HS-5 (cell line): Measurements from ENCODE around the gene CAND2.
"Not testable (repeated sequence)": the region's sequence is repeated elsewhere in the genome, so short reads cannot be mapped to it uniquely, and the experiment has no call there.

Experiments
- DNase-seq: peaks from one replicate; pipeline ENCODE4 v3.0.0-alpha.2; 2012; ENCODE audit warnings: low read depth

Gene CAND2

GRCh38 chr3:12831301-12831866 lies 34.9 kb downstream of the CAND2 start:
- no peak for DNase-seq

- DNase-seq: no peak
Measured at GRCh38 chr3:12832350-12833221, 36.1 kb downstream of the CAND2 start.

DNA sequence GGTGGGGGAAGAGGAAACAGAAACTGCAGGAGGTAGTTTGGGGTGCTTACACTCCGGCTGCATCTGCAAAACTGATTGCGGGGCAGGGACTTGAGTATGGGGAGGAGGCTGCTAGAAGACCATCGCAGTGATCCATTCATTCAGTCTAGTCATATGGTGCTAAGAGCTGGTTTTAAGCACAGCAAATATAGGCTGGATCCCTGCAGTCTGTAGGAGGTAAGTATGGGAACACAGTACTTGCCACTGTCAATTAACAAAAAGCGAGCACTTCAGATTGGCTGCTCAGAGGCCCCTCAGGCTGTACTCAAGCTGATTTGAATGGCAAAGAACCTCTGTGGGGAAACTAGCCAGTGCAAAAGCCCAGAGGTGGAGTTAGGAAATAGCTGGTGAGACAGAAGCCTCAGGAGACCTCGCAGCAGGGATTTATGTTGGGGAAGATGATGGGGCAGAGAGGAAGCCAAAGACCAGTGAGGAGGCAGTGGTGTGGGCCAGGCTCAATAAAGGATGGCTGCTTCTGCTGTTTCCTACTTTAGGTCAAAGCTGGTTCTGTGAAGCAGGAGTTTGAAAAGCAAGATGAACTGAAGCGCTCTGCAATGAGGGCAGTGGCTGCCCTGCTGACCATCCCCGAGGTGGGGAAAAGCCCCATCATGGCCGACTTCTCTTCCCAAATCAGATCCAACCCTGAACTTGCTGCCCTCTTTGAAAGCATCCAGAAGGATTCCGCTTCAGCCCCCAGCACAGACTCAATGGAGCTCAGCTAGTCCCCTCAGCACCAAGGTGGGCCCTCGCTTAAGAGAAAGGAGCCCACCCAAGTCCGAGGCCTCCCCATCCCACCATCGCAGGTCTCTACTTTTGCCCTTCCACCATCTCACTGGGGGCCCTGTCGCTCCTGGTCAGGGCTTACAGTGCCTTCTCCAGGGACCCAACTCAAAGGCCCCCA lies 37.0 kb downstream of the CAND2 start:
- no peak for DNase-seq

DNA sequence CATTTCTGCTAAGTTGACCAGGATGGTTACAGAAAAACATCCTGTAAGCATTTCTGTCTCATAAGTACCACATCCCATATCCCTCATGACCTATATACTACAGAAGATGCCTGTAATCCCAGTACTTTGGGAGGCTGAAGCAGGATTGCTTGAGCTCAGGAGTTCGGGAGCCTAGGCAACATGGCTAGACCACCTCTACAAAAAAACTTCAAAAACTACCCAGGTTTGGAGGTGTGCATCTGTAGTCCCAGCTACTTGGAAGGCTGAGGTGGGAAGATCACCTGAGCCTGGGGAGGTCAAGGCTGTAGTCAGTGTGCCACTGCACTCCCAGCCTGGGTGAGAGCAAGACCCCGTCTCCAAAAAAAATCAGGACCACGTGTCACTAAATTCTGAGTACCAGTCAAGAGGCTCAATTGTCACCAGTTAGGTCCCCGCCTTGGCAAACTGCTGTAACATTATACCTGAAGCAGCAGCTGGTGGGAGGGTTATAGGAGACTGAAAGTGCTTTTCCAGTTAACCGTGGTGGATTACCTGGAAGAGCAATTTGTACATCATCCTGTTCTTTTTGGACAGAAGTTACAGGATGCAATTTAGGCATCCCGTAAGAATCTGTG lies 38.7 kb downstream of the CAND2 start:
- DNase-seq: no peak

DNA sequence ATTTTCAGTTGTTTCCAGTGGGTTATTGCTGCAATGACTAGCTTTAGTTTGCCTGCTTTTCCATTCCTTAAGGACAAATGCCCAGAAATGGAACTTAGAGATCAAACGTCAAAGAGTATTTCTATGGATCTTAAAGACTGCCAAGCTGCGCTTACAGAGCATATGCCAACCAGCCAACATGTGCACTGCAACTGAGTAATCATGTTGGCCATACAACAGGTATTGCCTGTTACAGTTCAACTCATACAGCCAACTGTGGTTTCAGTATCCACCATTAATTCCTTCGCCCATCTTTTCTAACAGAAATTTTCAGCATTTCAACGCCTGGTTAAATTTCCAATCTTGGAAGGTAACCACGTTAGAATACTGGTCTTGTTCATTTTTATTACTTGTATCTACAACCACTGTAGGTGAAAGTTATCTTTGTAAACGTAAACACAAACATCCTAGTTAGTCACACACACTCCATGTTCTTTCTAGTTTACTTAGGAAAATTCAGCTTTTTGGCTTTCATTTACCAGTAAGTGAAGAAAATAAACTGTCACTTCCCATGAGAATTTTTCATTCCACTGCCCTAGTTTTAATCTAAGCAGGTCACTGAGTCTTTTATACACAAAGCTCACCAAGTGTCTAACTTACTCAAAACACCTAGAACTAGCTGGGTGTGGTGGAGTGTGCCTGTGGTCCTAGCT lies 41.0 kb downstream of the CAND2 start:
- DNase-seq: no peak

DNA sequence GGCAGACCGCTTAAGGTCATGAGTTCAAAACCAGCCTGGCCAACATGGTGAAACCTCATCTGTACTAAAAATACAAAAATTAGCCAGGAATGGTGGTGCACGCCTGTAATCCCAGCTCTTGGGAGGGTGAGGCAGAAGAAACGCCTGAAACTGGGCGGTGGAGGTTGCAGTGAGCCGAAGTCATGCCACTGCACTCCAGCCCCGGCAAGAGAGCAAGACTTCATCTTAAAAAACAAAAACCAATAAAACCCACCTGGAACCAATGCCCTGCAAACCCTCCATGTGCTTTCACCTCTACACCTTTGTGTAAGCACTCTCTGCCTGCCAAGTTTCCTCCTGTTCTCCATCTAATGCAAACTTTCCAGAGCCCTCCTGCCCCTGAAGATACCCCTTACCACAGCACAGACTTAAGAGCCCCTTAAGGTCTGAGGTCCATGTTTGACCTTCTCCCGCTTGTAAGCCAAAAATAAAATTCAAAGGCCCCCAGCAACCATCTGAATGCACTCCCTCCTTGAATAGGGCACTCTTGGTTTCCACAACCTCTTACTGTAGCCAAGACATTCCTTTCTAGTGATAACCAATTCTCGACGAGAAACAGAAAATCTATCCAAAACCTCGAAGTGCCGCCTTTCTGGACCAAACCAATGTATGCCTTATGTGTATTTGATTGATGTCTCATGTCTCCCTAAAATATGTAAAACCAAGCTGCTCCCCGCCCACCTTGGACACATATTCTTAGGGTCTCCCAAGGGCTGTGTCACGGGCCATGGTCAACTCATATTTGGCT lies 41.9 kb downstream of the CAND2 start:
- DNase-seq: no peak

DNA sequence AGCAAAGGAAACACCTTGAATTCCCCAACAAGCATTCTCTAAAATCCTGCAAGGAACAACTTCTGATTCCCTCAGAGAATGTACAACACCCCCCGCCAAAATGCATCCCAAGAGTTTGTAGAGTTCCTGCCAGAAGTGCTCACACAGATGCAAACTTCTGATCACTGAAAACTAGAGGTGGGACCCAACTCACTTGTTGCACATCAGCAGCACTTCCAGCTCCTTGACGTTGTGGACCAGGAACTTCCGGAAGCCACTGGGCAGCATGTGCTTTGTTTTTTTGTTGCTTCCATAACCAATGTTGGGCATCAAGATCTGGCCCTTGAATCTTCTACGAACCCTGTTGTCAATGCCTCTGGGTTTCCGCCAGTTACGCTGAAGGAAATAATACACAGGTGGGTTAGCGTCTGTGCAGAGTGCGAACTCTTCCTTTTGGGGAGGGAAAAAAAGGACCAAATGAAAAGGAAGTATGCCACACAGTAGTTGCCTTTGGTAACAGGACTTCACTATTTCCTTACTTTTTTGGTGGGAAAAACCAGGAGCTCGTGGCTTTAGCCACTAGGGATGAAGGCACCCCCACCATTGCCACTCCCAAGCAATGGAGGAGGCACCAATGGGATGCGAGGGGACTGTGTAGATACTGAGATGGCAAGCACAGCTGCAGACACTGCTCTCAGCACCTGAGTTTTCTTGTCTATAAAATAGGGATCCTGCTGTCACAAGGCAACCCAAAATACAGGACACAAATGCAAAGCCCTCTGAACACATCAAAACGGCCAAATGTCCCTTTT lies 42.9 kb downstream of the CAND2 start:
- no peak for DNase-seq

- DNase-seq: not testable (repeated sequence)
Measured at GRCh38 chr3:12840148-12840547, 43.7 kb downstream of the CAND2 start.

GRCh38 chr3:12840591-12841148 lies 44.2 kb downstream of the CAND2 start:
- DNase-seq: no peak

- DNase-seq: peak; percentile 95
Measured at GRCh38 chr3:12841149-12841969, 44.9 kb downstream of the CAND2 start, which contains the start of gene RPL32. Gene RPL32, minus strand, starts transcription at chr3:12841565. Its CDS starts 1,328 bp downstream, at chr3:12840237.

DNA sequence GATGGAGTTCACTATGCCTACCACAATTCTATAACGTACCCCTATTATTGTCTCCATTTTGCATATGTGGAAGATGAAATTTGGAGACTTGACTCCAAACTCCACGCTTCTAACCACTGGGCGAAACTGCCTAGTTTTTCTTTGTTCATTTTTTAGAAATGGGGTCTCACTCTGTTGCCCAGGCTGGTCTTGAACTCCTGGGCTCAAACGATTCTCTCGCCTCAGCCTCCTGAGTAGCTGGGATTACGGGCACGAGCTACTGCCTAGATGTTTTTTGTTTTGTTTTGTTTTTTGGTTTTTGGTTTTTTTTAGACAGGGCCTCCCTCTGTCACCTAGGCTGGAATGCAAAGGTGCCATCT lies 45.5 kb downstream of the CAND2 start:
- DNase-seq: no peak

- DNase-seq: no peak
Measured at GRCh38 chr3:12842469-12842868, 46.0 kb downstream of the CAND2 start.

GRCh38 chr3:12845811-12846210 lies 49.3 kb downstream of the CAND2 start:
- no peak for DNase-seq

- no peak for DNase-seq
Measured at GRCh38 chr3:12852201-12852600, 55.7 kb downstream of the CAND2 start.

GRCh38 chr3:12853847-12854246 lies 57.4 kb downstream of the CAND2 start:
- DNase-seq: not testable (repeated sequence)

GRCh38 chr3:12854565-12854964 lies 58.1 kb downstream of the CAND2 start:
- DNase-seq: no peak

DNA sequence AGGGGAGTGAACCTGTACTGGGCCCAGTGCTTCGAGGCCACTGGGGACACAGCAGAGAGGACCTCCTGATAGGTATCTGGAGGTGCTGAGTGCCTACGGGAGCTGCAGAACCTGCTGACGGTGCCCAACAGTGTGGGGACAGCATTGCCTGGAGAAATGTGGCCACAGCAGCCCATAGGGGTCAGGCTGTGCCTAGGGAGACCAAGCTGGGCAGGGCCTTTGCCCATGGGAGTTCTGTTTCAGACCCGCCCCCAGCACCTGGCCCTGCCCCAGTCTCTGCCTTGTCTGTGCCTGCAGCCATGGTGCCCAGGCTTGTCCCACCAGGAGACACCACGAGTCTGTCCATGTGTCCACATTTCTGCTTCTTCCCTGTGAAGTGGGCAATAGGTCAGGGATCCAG lies 60.1 kb downstream of the CAND2 start:
- no peak for DNase-seq

- no peak for DNase-seq
Measured at GRCh38 chr3:12859840-12860239, 63.4 kb downstream of the CAND2 start.

DNA sequence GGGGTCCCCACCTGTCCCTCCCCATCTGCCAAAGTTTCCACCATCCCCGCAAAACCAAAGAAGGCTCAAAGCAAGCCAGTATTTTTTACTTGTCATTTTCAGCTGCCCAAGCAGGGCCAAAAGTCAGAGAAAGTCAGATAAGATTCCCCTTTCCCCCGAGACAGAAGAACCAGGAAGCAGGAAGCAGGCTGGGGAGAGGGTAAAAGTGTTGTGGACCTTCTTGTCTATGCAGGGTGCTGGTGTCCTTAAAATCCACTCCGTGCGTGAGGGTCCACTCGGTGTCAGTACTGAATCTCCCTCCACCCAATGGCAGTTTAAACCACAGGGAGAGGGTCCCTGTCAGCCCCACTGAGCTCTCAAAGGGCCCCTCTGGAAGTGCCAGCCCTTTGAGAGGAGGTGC lies 65.1 kb downstream of the CAND2 start:
- no peak for DNase-seq
